Ectodermal cell (in vitro differentiated cells): Measurements from ENCODE around the gene CNTNAP3.
"Not testable (repeated sequence)": the region's sequence is repeated elsewhere in the genome, so short reads cannot be mapped to it uniquely, and the experiment has no call there.

Experiments
- H3K27ac ChIP-seq: 2 replicates; pipeline ENCODE4 v1.7.0; 2013; ENCODE audit warnings: mild to moderate bottlenecking, low read depth, low read length; ENCODE audit not compliant: insufficient read depth, poor library complexity, severe bottlenecking
- H3K27me3 ChIP-seq: 2 replicates; pipeline ENCODE4 v1.7.0; 2013; ENCODE audit warnings: mild to moderate bottlenecking, low read length; ENCODE audit not compliant: insufficient read depth, control insufficient read depth, poor library complexity, severe bottlenecking
- H3K36me3 ChIP-seq: one replicate; pipeline ENCODE4 v1.7.0; 2013; ENCODE audit warnings: low read length; ENCODE audit not compliant: control insufficient read depth, insufficient read depth
- H3K4me1 ChIP-seq: one replicate; pipeline ENCODE4 v1.7.0; 2013; ENCODE audit warnings: low read length; ENCODE audit not compliant: control insufficient read depth, insufficient read depth
- H3K4me3 ChIP-seq: 2 replicates; pipeline ENCODE4 v1.7.0; 2013; ENCODE audit warnings: low read depth, low read length, control low read depth; ENCODE audit not compliant: insufficient read depth
- H3K9me3 ChIP-seq: 2 replicates; pipeline ENCODE4 v1.7.0; 2013; ENCODE audit warnings: mild to moderate bottlenecking, low read length, moderate library complexity; ENCODE audit not compliant: control insufficient read depth
- WGBS, 2 experiments: methylation state at CpG; one replicate each; pipeline ENCODE4 v1.1.7; 2013; ENCODE audit warnings: missing lambda C conversion rate in 2 of 2; 5-methylcytosine and 5-hydroxymethylcytosine counted together

Gene CNTNAP3

DNA sequence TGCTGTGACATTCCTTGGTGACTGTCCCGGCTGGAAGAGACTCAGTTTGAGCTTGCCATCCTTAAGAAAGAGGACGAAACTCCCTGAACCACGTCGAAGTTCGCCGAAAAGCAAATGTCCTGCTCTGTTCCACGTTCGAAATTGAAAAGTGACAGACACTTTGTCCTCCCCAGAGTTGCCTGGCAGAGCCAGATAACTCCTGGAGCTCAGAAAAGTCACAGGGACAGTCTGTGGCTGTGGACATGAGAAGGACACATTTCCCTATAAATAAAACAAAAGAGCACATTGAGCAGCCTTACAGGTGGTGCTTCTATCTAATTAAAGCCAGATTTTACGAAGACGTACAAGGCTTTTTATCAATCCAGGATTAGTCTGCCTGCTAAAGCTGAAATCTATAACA is 116.6 kb downstream of the CNTNAP3 start:
- not testable (repeated sequence) for H3K36me3 ChIP-seq, H3K9me3 ChIP-seq, H3K27me3 ChIP-seq, H3K4me3 ChIP-seq, H3K27ac ChIP-seq, H3K4me1 ChIP-seq
- no CpG with 5 or more reads among the region's 10 CpGs for WGBS, 2 experiments

DNA sequence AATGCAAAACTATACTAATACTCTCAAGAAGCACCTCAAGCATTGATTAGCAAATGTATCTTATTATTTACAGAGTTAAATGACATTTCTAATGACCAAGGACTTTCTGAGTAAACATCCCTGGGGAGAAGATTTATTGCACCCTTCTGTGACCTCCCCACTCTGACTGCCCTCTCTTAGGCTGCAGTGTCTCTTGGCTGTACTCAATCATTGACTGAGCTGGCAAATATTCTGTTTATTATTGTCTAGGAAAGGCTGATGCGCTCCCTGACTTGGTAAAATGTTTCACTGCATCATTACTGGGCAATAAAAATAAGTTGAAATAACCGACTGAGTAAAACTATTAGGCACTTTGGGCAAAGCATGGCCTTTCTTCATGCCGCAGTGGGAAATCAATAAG is 130.3 kb downstream of the CNTNAP3 start:
- no CpG with 5 or more reads among the region's 3 CpGs for WGBS, 2 experiments
- H3K4me1 ChIP-seq, H3K4me3 ChIP-seq, H3K36me3 ChIP-seq, H3K27ac ChIP-seq, H3K27me3 ChIP-seq, H3K9me3 ChIP-seq: not testable (repeated sequence)

DNA sequence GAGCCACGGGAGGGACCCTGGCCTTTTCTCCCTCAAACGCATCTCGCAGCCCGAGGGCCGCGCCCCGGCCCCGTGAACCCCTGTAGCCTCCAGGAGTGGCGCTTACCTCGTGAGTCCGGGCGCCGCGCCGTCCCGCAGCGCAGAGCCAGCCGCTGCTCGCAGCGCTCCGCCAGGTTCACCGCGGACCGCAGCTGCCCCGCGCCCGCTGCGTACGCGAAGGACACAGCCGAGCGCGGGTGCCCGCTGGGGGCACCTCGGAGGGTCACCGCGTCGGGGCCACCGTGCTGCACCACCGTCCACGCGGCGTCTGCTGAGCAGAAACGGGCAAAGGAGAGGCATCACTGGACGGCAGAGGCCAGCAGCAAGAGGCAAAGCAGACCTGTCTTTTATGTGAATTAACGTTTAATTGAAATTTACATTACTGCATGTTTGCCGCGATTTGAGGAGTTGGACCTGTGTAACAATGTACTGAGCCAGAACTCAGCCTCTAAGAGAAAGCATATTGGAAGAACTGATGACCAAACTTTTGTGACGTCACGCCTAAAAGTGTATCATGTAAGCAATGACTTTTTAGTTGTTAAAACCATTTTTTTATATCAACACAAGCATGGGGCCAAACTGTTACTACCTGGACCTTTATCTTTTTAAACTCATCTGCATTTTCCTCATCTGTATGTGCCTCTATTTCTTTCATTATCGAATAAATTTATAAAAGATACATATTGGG is 155.0 kb downstream of the CNTNAP3 start:
- H3K27ac ChIP-seq, H3K4me3 ChIP-seq, H3K9me3 ChIP-seq, H3K4me1 ChIP-seq, H3K36me3 ChIP-seq, H3K27me3 ChIP-seq: not testable (repeated sequence)
- 96 to 97% methylated on average over 45 to 48 of the region's 51 CpGs for WGBS, 2 experiments

DNA sequence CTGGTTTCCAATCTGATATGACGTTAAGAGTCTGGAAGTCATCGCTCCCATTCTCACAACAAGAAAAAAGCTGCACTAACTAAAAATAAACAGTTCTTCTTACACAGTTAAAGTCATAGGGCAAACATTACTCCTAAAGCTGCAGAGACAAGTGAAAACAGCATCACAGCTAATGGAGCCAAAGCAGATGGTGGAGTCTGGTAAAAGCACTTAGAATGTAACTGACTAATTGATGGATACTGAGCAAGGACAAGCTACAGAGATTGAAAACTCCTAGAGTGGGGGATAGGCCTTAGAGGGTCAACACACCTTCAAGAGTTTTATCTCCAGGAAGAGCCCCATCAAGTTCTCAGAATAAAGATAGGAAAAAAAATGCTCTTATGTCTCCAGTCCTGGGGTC is 166.6 kb downstream of the CNTNAP3 start:
- H3K27ac ChIP-seq, H3K4me3 ChIP-seq, H3K9me3 ChIP-seq, H3K4me1 ChIP-seq, H3K27me3 ChIP-seq, H3K36me3 ChIP-seq: not testable (repeated sequence)
- no CpG with 5 or more reads among the region's 2 CpGs for WGBS, 2 experiments

DNA sequence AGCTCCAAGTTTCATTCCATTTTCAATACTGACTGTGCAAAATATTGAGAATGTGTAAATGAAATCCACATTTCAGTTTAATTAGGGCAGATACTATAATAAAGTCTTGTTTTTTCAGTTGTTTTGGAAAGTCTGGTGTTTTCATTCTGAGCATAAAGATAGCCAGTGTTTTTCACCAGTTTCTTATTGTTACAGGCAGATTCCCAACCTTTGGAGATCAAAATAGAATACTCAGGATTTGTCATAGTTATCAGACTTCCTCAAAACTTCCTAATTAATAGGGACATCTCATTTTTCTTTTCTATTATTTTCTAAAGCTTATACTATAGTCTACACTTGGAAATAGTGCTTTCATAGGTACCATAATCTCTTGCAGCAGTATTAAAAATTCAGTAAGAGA is 176.2 kb downstream of the CNTNAP3 start:
- not testable (repeated sequence) for H3K4me3 ChIP-seq, H3K36me3 ChIP-seq, H3K9me3 ChIP-seq, H3K27me3 ChIP-seq, H3K4me1 ChIP-seq, H3K27ac ChIP-seq

DNA sequence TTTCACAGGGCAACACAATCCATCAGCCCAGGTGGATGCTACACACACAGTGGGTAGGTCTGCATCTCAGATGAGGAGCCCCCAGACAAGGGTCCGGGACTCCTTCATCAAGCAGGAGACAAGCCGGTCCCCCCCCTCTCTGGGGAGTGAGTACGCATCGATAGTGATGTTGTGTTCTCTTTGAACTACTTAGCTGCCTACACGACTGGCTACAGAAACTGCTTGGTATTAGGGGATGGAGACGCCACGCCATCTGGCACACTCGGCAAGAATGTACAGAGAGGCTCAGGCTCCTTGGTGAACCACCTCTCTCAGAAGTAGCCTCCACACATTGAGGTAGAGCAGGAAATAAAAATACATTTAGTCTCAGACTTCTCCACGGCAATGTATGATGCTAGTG is 179.8 kb downstream of the CNTNAP3 start:
- WGBS, 2 experiments = 92 to 95% methylated on average over 9 of the region's 9 CpGs
- Histone ChIP-seq H3K4me1 (no peaks in the 10 kb centered on the region), H3K9me3 (no peaks in the 10 kb centered on the region), H3K27ac (no peak overlapping the region), H3K4me3 (no peak overlapping the region), H3K36me3 (no peaks in the 10 kb centered on the region), H3K27me3 (no peaks in the 10 kb centered on the region)

DNA sequence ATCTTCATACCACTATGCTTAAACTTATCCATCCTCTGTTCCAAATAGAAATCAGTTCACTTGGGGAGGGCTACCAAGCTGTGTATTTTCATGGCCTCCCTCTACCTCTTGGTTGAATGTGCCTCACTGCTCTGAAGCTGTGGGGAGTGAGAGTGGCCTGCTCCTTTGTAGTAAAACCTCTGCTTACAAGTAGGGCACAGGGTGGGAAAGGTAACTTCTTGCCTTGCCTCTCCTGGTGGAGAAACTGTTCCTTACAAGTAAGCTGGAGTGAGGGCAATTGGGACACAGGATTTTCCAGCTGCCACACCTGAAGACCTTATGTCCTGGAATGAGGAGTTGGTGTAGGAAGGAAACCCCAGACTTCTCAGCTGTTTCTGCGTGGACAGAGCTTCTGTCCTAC is 190.8 kb downstream of the CNTNAP3 start:
- H3K27me3 ChIP-seq, H3K27ac ChIP-seq, H3K4me3 ChIP-seq, H3K4me1 ChIP-seq, H3K9me3 ChIP-seq, H3K36me3 ChIP-seq: not testable (repeated sequence)
- 88% methylated on average over 1 of the region's 1 CpG; no CpG with 5 or more reads in 1 of the 2 experiments for WGBS, 2 experiments

DNA sequence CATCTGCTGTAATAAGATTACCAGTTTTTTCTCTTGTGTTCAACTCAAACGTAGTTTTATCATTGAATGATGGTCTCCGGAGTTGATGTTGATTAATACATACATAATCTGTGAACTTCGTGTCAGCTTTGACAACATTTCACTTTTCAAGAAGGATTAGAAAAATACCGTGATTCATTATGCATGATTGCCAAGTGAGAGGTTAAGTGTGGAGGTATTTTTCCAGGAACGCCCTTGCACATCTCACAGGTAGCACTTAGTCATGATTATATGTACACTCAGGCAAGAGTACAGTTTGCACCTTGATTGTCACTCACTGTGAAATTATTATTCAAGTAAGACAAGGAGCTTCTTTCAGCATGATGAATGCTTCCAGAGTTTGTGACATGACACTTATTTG is 202.7 kb downstream of the CNTNAP3 start:
- H3K9me3 ChIP-seq, H3K4me3 ChIP-seq, H3K27ac ChIP-seq, H3K36me3 ChIP-seq, H3K4me1 ChIP-seq, H3K27me3 ChIP-seq: not testable (repeated sequence)
- 97% methylated on average over 3 to 5 of the region's 5 CpGs for WGBS, 2 experiments

DNA sequence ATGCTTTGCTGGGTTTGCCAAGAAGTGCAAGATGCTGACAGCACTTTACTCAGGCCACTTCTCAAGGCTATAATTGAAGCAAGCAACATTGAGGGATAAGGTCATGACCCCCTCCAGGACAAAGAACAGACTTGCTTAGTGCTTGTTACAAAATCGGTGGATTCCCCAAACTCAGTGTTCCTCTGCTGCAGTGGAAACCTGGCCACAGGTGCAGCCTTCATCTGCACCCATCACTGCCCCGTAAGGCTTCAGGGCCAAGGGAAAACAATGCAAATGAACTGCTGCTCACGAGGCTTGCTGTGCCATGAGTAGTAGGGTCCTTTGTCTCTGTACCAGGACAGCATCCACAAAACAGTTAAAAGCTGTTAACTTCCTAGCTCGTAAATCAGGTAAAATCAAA is 205.4 kb downstream of the CNTNAP3 start:
- not testable (repeated sequence) for H3K36me3 ChIP-seq, H3K9me3 ChIP-seq, H3K4me1 ChIP-seq, H3K27ac ChIP-seq, H3K27me3 ChIP-seq, H3K4me3 ChIP-seq
- WGBS, 2 experiments = 74 to 82% methylated on average over 3 of the region's 4 CpGs

DNA sequence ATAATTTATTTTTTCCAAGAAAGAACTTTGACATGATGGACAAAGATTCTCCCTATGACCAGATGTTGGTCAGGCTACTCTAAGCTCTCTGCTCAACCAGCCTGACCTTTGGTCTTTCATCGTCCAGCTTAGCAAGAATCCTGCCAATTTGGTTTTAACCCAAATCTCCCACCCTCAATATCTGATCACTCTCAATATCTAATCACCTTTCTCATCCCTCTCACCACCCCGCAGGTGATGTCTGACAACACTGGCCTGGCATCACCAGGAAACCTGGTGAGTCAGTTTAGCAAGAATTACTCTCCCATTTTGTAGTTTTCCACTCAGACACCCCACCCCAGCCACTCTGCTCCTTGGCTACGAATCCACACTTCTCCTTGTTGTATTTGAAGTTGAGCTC is 207.9 kb downstream of the CNTNAP3 start:
- H3K36me3 ChIP-seq = not testable (repeated sequence)

DNA sequence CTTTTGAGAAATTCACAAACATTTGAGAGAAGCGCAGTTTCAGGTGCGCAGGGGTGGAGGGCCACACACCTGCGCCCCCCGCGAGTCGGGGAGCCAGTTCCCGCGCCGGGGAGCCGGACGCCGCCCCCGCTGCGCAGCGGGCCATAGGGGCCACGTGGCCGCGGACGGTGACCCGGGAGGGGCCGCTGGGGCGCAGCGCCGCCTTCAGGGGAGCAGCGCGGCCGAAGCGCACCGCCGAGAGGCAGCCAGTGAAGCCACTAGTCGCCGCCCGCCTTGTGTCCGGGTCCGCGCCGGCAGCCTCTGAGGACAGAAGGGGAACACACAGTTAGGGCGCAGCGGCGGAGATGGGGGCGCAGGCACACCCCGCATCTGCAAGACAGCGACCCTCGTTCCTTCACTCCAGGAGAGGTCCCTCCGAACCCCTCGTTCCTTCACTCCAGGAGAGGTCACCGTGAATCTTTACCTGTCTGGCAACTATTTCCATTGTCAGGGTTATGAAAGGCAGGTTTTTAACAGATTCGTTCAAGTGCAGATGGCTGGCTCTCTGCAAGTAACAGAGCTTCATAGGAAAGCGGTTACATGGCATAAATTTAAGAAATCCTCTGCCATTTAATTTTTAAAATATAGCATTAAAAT is 209.2 kb downstream of the CNTNAP3 start:
- H3K27ac ChIP-seq, H3K9me3 ChIP-seq, H3K36me3 ChIP-seq, H3K4me1 ChIP-seq, H3K27me3 ChIP-seq, H3K4me3 ChIP-seq: not testable (repeated sequence)
- 67 to 76% methylated on average over 42 to 49 of the region's 49 CpGs for WGBS, 2 experiments

More for the DNA sequence above, 207.9 kb downstream of the CNTNAP3 start:
- H3K27ac ChIP-seq, H3K9me3 ChIP-seq, H3K4me3 ChIP-seq, H3K27me3 ChIP-seq, H3K4me1 ChIP-seq: not testable (repeated sequence)
- 86 to 100% methylated on average over 1 to 2 of the region's 3 CpGs for WGBS, 2 experiments
